ENCODE measurements around the gene MAP3K7. TPM values are rescaled to one million over a fixed set of nuclear protein-coding genes. Genes with fewer than 3 reads are reported as not detected.

The MAP3K7 gene
- total and polyA plus RNA-seq, 2 of the 4 experiments (the other 2 are of a cell fraction), result 26.5 to 29.9 TPM

GRCh38 chr6:90596967-90597539, 10.2 kb upstream of the MAP3K7 start:
- Histone ChIP-seq H3K4me1 (ENCODE audit: control insufficient read depth, insufficient read depth, low read length) (no peaks in the 10 kb centered on the region), H3K4ac (ENCODE audit: low read depth, low read length) (no peak overlapping the region), H3K14ac (replicated peaks; ENCODE audit: low read depth, low read length) (no peak overlapping the region), H2AFZ (replicated peaks; ENCODE audit: low read length, poor library complexity) (no peak overlapping the region), H3K9me1 (ENCODE audit: insufficient read depth, low read length) (no peaks in the 10 kb centered on the region), H3K56ac (ENCODE audit: extremely low read depth, insufficient read depth, low read length) (no peak overlapping the region), H3K36me3 (ENCODE audit: control insufficient read depth, insufficient read depth, low read length) (no peaks in the 10 kb centered on the region), H2AK5ac (ENCODE audit: low read depth, low read length) (no peak overlapping the region), H2BK120ac (ENCODE audit: low read depth, low read length) (no peak overlapping the region), H3K79me1 (ENCODE audit: low read depth in 1 of 2, low read length in 2 of 2) (no peaks in the 10 kb centered on the region), H2BK15ac (ENCODE audit: low read depth, low read length) (no peak overlapping the region), H2BK5ac (ENCODE audit: low read depth, low read length, poor library complexity, severe bottlenecking) (no peak overlapping the region), H3K4me3 (ENCODE audit: insufficient read depth, low read depth, low read length) (no peak overlapping the region), H3K18ac (ENCODE audit: low read depth, low read length) (no peak overlapping the region), H2BK20ac (ENCODE audit: low read depth, low read length) (no peak overlapping the region), H4K91ac (ENCODE audit: insufficient read depth, low read depth, low read length) (no peak overlapping the region), H3K4me2 (ENCODE audit: low read depth, low read length) (no peak overlapping the region), H3K9me3 (ENCODE audit: control insufficient read depth, insufficient read depth, low read length) (no peaks in the 10 kb centered on the region), H4K8ac (ENCODE audit: low read depth in 2 of 2, low read length in 2 of 2) (no peak overlapping the region), H4K5ac (ENCODE audit: low read depth, low read length) (no peak overlapping the region), H3K27ac (ENCODE audit: insufficient read depth, low read length) (no peak overlapping the region), H4K20me1 (ENCODE audit: insufficient read depth, low read length) (no peaks in the 10 kb centered on the region), H3K23ac (ENCODE audit: low read depth, low read length) (no peak overlapping the region), H3K9ac (ENCODE audit: low read depth, low read length) (no peak overlapping the region), H3K27me3 (ENCODE audit: control insufficient read depth, insufficient read depth, low read length) (no peaks in the 10 kb centered on the region), H2AK9ac (replicated peaks; ENCODE audit: low read depth, low read length, poor library complexity) (no peak overlapping the region)
- ChIA-PET CTCF (no interaction called here), POLR2A (ENCODE audit: unreplicated experiment) (interaction anchor here (0.7 kb wide), 1 partner anchor 161 kb away, joined by 3 read pairs; no protein-coding TSS in a partner anchor)
- dilution Hi-C loops (cut with HindIII; ENCODE audit: low sequenced_read_pairs, unreplicated experiment) (no loop called here), in situ Hi-C loops (cut with MboI; ENCODE audit: low sequenced_read_pairs) (no loop called here), intact Hi-C loops (cut with micrococcal nuclease) (no loop called here)
- ATAC-seq (ENCODE audit: low read depth) (no peak), DNase-seq (no peak)
- no CpG with 5 or more reads among the region's 5 CpGs for WGBS, 2 experiments (ENCODE audit: extremely low coverage in 2 of 2, insufficient read length in 1 of 2)
- BruUV-seq (replicated peaks), result no TSS peak
- TF ChIP-seq, protein P1, sequence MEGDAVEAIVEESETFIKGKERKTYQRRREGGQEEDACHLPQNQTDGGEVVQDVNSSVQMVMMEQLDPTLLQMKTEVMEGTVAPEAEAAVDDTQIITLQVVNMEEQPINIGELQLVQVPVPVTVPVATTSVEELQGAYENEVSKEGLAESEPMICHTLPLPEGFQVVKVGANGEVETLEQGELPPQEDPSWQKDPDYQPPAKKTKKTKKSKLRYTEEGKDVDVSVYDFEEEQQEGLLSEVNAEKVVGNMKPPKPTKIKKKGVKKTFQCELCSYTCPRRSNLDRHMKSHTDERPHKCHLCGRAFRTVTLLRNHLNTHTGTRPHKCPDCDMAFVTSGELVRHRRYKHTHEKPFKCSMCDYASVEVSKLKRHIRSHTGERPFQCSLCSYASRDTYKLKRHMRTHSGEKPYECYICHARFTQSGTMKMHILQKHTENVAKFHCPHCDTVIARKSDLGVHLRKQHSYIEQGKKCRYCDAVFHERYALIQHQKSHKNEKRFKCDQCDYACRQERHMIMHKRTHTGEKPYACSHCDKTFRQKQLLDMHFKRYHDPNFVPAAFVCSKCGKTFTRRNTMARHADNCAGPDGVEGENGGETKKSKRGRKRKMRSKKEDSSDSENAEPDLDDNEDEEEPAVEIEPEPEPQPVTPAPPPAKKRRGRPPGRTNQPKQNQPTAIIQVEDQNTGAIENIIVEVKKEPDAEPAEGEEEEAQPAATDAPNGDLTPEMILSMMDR (conservative IDR thresholded peaks at IDR 0.05; ENCODE audit: low read depth, low read length), result no peak
- TF ChIP-seq CEBPB (IDR thresholded peaks at IDR 0.05; ENCODE audit: low read depth, low read length) (no peak), MAFK (IDR thresholded peaks at IDR 0.05; ENCODE audit: low read depth, low read length) (peak; percentile 96), NFE2L2 (IDR thresholded peaks at IDR 0.05; ENCODE audit: low read depth, low read length) (peak; percentile 88), RCOR1 (IDR thresholded peaks at IDR 0.05; ENCODE audit: insufficient replicate concordance, low read length) (no peak), RFX5 (IDR thresholded peaks at IDR 0.05; ENCODE audit: low read depth, low read length) (no peak), CHD1 (IDR thresholded peaks at IDR 0.05; ENCODE audit: low read depth, low read length) (no peak), MXI1 (IDR thresholded peaks at IDR 0.05; ENCODE audit: borderline replicate concordance, low read depth, low read length) (no peak), USF2 (IDR thresholded peaks at IDR 0.05; ENCODE audit: low read depth, low read length) (no peak), SMC3 (IDR thresholded peaks at IDR 0.05; ENCODE audit: low read depth, low read length) (no peak), FOS (IDR thresholded peaks at IDR 0.05; ENCODE audit: low read depth, low read length) (no peak)
- TF ChIP-seq, protein P2, sequence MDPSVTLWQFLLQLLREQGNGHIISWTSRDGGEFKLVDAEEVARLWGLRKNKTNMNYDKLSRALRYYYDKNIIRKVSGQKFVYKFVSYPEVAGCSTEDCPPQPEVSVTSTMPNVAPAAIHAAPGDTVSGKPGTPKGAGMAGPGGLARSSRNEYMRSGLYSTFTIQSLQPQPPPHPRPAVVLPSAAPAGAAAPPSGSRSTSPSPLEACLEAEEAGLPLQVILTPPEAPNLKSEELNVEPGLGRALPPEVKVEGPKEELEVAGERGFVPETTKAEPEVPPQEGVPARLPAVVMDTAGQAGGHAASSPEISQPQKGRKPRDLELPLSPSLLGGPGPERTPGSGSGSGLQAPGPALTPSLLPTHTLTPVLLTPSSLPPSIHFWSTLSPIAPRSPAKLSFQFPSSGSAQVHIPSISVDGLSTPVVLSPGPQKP (IDR thresholded peaks at IDR 0.05; ENCODE audit: borderline replicate concordance, low read depth, low read length), result no peak
